ENCODE measurements around the gene GABARAP.
"Not testable (repeated sequence)": the region's sequence is repeated elsewhere in the genome, so short reads cannot be mapped to it uniquely, and the experiment has no call there.

Gene GABARAP

GRCh38 chr17:7252176-7253043 is 10.2 kb upstream of the GABARAP start, which contains the start of gene ELP5:
ELP5 (plus strand) TSS chr17:7252215; CDS start chr17:7252551, 336 bp downstream.
- Histone ChIP-seq H3K4me1 (ENCODE audit: insufficient read depth, low read length) (no peaks in the 10 kb centered on the region), H3K9ac (ENCODE audit: low read depth, low read length) (peak within 1 kb of the TSS; percentile 99), H3K9me3 (ENCODE audit: control insufficient read depth, insufficient read depth, low read length) (no peaks in the 10 kb centered on the region), H3K36me3 (ENCODE audit: insufficient read depth, low read length) (peaks cover 14% of the 10 kb centered on the region)

GRCh38 chr17:7251661-7252175 is 9.5 kb upstream of the GABARAP start, which contains the start of gene CTDNEP1:
CTDNEP1 (minus strand) TSS chr17:7251734; CDS start chr17:7251296, 438 bp downstream.
- H3K9me3 ChIP-seq (ENCODE audit: control insufficient read depth, insufficient read depth, low read length): no peaks in the 10 kb centered on the region
- peak within 1 kb of the TSS; percentile 99 for H3K9ac ChIP-seq (ENCODE audit: low read depth, low read length)
- no peaks in the 10 kb centered on the region for H3K4me1 ChIP-seq (ENCODE audit: insufficient read depth, low read length)
- peaks cover 10% of the 10 kb centered on the region for H3K36me3 ChIP-seq (ENCODE audit: insufficient read depth, low read length)

- Histone ChIP-seq H3K36me3 (ENCODE audit: insufficient read depth, low read length) (peaks cover 10% of the 10 kb centered on the region), H3K9ac (ENCODE audit: low read depth, low read length) (peak overlapping the region; percentile 99), H3K9me3 (ENCODE audit: control insufficient read depth, insufficient read depth, low read length) (no peaks in the 10 kb centered on the region), H3K4me1 (ENCODE audit: insufficient read depth, low read length) (no peaks in the 10 kb centered on the region)
Measured at GRCh38 chr17:7250695-7251627, 8.7 kb upstream of the GABARAP start.

GRCh38 chr17:7249830-7250229 is 7.6 kb upstream of the GABARAP start:
- Histone ChIP-seq H3K9me3 (ENCODE audit: control insufficient read depth, insufficient read depth, low read length) (no peaks in the 10 kb centered on the region), H3K4me1 (ENCODE audit: insufficient read depth, low read length) (no peaks in the 10 kb centered on the region), H3K9ac (ENCODE audit: low read depth, low read length) (peak overlapping the region; percentile 99; the same call in 1 of the 2 replicates), H3K36me3 (ENCODE audit: insufficient read depth, low read length) (peaks cover 8% of the 10 kb centered on the region)

GRCh38 chr17:7249214-7249613 is 7.0 kb upstream of the GABARAP start:
- Histone ChIP-seq H3K9ac (ENCODE audit: low read depth, low read length) (no peak overlapping the region), H3K36me3 (ENCODE audit: insufficient read depth, low read length) (peaks cover 3% of the 10 kb centered on the region; the same call in 1 of the 2 replicates), H3K9me3 (ENCODE audit: control insufficient read depth, insufficient read depth, low read length) (no peaks in the 10 kb centered on the region), H3K4me1 (ENCODE audit: insufficient read depth, low read length) (no peaks in the 10 kb centered on the region)

- H3K9me3 ChIP-seq (ENCODE audit: control insufficient read depth, insufficient read depth, low read length): no peaks in the 10 kb centered on the region
- no peak overlapping the region for H3K9ac ChIP-seq (ENCODE audit: low read depth, low read length)
- H3K36me3 ChIP-seq (ENCODE audit: insufficient read depth, low read length): no peaks in the 10 kb centered on the region
- no peaks in the 10 kb centered on the region for H3K4me1 ChIP-seq (ENCODE audit: insufficient read depth, low read length)
Measured at GRCh38 chr17:7248796-7249195, 6.5 kb upstream of the GABARAP start.

GRCh38 chr17:7246779-7247178 is 4.5 kb upstream of the GABARAP start:
- Histone ChIP-seq H3K36me3 (ENCODE audit: insufficient read depth, low read length) (no peaks in the 10 kb centered on the region), H3K9ac (ENCODE audit: low read depth, low read length) (no peak overlapping the region), H3K9me3 (ENCODE audit: control insufficient read depth, insufficient read depth, low read length) (no peaks in the 10 kb centered on the region), H3K4me1 (ENCODE audit: insufficient read depth, low read length) (no peaks in the 10 kb centered on the region)

GRCh38 chr17:7243838-7244237 is 1.6 kb upstream of the GABARAP start:
- not testable (repeated sequence) for H3K36me3 ChIP-seq (ENCODE audit: insufficient read depth, low read length); H3K9ac ChIP-seq (ENCODE audit: low read depth, low read length); H3K9me3 ChIP-seq (ENCODE audit: control insufficient read depth, insufficient read depth, low read length)
- peaks cover 13% of the 10 kb centered on the region for H3K4me1 ChIP-seq (ENCODE audit: insufficient read depth, low read length)

- Histone ChIP-seq H3K36me3 (ENCODE audit: insufficient read depth, low read length) (no peaks in the 10 kb centered on the region), H3K9me3 (ENCODE audit: control insufficient read depth, insufficient read depth, low read length) (no peaks in the 10 kb centered on the region), H3K4me1 (ENCODE audit: insufficient read depth, low read length) (peaks cover 13% of the 10 kb centered on the region), H3K9ac (ENCODE audit: low read depth, low read length) (peak overlapping the region; percentile 92)
Measured at GRCh38 chr17:7243453-7243729, 1.1 kb upstream of the GABARAP start.

GRCh38 chr17:7242717-7243452 is 636 bp upstream of the GABARAP start:
- Histone ChIP-seq H3K4me1 (ENCODE audit: insufficient read depth, low read length) (peaks cover 13% of the 10 kb centered on the region), H3K36me3 (ENCODE audit: insufficient read depth, low read length) (no peaks in the 10 kb centered on the region), H3K9ac (ENCODE audit: low read depth, low read length) (peak overlapping the region; percentile 92), H3K9me3 (ENCODE audit: control insufficient read depth, insufficient read depth, low read length) (no peaks in the 10 kb centered on the region)

- Histone ChIP-seq H3K9ac (ENCODE audit: low read depth, low read length) (peak overlapping the region; percentile 92), H3K9me3 (ENCODE audit: control insufficient read depth, insufficient read depth, low read length) (no peaks in the 10 kb centered on the region), H3K36me3 (ENCODE audit: insufficient read depth, low read length) (peaks cover 3% of the 10 kb centered on the region), H3K4me1 (ENCODE audit: insufficient read depth, low read length) (peaks cover 18% of the 10 kb centered on the region)
Measured at GRCh38 chr17:7241090-7241733, 1.0 kb downstream of the GABARAP start.

- Histone ChIP-seq H3K36me3 (ENCODE audit: insufficient read depth, low read length) (peaks cover 10% of the 10 kb centered on the region), H3K4me1 (ENCODE audit: insufficient read depth, low read length) (peaks cover 18% of the 10 kb centered on the region), H3K9ac (ENCODE audit: low read depth, low read length) (no peak overlapping the region)
Measured at GRCh38 chr17:7240375-7240774, 1.9 kb downstream of the GABARAP start.

GRCh38 chr17:7239091-7240027 is 2.9 kb downstream of the GABARAP start, which contains the start of gene PHF23:
PHF23 (minus strand) TSS chr17:7239457; CDS start chr17:7239279, 178 bp downstream.
- H3K36me3 ChIP-seq (ENCODE audit: insufficient read depth, low read length): peaks cover 10% of the 10 kb centered on the region
- H3K4me1 ChIP-seq (ENCODE audit: insufficient read depth, low read length): peaks cover 18% of the 10 kb centered on the region
- no peaks in the 10 kb centered on the region for H3K9me3 ChIP-seq (ENCODE audit: control insufficient read depth, insufficient read depth, low read length)
- H3K9ac ChIP-seq (ENCODE audit: low read depth, low read length): peak within 1 kb of the TSS; percentile 98

More at GRCh38 chr17:7240375-7240774, 1.9 kb downstream of the GABARAP start:
- H3K9me3 ChIP-seq (ENCODE audit: control insufficient read depth, insufficient read depth, low read length): no peaks in the 10 kb centered on the region
